Cerebellar cortex (tissue), 1 donor: ENCODE measurements around the gene LCE2C.

ENCODE experiments used
- DNase-seq: peaks from one replicate; pipeline ENCODE4 v3.0.0-alpha.2; 2015; ENCODE audit warnings: low spot score

LCE2C gene

GRCh38 chr1:152725261-152725660, 50.2 kb downstream of the LCE2C start:
- no peak for DNase-seq
